Measurements from ENCODE around the gene GTF3C4.

Gene GTF3C4, protein sequence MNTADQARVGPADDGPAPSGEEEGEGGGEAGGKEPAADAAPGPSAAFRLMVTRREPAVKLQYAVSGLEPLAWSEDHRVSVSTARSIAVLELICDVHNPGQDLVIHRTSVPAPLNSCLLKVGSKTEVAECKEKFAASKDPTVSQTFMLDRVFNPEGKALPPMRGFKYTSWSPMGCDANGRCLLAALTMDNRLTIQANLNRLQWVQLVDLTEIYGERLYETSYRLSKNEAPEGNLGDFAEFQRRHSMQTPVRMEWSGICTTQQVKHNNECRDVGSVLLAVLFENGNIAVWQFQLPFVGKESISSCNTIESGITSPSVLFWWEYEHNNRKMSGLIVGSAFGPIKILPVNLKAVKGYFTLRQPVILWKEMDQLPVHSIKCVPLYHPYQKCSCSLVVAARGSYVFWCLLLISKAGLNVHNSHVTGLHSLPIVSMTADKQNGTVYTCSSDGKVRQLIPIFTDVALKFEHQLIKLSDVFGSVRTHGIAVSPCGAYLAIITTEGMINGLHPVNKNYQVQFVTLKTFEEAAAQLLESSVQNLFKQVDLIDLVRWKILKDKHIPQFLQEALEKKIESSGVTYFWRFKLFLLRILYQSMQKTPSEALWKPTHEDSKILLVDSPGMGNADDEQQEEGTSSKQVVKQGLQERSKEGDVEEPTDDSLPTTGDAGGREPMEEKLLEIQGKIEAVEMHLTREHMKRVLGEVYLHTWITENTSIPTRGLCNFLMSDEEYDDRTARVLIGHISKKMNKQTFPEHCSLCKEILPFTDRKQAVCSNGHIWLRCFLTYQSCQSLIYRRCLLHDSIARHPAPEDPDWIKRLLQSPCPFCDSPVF

DNA sequence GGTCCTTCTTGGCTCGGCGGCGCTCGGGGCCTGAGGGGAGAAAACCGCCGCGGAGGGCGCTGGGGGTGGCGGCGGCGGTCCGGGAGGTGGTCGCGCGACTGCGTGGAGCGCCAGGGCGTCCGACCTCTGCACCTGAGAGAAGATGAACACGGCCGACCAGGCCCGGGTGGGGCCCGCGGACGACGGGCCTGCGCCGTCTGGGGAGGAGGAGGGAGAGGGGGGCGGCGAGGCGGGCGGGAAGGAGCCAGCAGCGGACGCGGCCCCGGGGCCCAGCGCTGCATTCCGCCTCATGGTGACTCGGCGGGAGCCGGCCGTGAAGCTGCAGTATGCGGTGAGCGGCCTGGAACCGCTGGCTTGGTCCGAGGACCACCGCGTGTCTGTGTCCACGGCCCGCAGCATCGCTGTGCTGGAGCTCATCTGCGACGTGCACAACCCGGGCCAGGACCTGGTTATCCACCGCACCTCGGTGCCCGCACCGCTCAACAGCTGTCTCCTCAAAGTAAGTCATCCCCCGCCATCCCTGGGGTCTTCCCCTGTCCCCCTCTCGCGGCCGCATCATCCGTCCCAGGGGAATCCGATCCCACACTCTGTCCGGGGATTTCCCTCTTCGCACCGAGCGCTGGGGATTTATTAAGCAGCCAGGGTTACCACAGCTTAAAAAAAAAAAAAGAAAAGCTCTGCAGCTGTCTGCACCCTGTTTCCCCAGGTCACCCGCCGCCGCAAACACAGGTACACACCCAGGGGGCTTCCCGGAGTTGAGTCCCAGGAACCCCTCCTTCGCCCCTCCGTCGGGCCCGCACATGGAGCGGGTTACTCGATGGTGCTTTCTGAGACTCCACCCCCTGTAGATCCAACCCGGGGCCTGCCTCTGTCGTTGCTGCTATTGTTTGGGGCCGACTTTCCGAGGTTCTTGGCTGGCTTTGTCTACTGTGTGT lies at the start of gene GTF3C4:
Gene GTF3C4, plus strand, starts transcription at position 8 of the 935 bp plus-strand sequence. Its CDS starts 135 bp downstream, at position 143.
- peak in 1 of 2 experiments; percentile 35 for DNase-seq

GRCh38 chr9:132622159-132622558 lies 48.1 kb upstream of the GTF3C4 start:
- DNase-seq = no peak

- DNase-seq = no peak
Observed at GRCh38 chr9:132626285-132626684, 44.0 kb upstream of the GTF3C4 start.

DNA sequence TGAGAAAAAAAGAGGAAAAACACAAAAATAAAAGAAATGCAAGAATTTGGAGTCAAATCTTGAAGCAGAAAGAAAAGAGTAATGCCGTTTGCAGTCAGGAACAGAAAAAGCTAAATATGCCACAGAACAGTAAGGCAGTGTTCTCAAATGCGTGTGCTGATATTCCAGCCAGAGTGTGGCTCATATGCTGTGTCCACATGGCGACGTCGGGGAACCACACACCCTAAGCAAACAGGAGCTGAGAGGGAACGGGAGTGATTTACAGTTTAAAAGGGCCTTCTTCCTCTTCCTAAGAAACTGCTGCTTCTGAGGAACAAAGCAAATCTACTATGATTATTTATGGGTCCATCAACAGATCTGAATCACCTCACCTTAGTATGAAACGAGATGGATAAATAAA lies 43.2 kb upstream of the GTF3C4 start:
- DNase-seq = no peak

DNA sequence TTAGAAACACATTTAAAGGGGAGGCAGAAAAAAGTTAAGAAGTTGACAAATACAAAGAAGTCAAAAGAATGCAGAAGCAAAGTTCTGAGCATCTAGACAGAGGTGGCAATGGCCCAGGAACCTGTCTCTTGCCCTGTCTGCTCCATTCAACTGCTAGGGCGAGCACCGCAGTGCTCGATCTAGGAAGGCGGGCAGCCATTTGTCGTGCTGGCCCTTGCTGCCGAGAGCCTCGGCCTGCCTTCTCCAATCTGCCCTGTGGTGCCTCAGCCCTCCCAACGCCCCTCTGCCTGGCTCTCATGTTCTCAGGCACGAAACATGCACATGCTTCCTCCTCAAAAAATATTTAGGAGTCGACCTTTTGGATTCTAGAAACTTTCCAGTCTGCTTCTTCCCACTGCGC lies 42.7 kb upstream of the GTF3C4 start:
- DNase-seq = no peak

- no peak for DNase-seq
Observed at GRCh38 chr9:132628746-132629145, 41.5 kb upstream of the GTF3C4 start.

DNA sequence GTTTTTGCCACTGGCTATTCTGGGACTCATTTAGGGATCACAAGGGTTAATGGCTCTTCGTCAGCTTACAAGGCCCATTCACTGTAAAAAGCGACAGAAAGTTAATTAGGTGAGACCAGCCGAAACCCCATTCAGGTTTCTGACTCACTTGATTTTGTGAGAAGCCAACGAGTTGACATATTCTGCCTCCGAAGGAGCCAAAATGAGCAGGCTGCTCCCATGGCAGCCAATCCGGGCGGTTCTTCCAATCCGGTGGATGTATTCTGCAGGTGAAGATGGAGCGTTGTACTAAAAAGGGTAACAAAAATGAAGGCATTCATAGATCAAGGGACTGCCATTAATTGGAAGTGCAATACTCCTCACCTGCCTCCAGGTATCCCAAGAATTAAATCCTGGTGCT lies 40.1 kb upstream of the GTF3C4 start:
- DNase-seq = no peak

GRCh38 chr9:132630811-132631210 lies 39.5 kb upstream of the GTF3C4 start:
- no peak for DNase-seq

GRCh38 chr9:132631280-132631679 lies 39.0 kb upstream of the GTF3C4 start:
- DNase-seq = no peak

GRCh38 chr9:132631685-132632084 lies 38.6 kb upstream of the GTF3C4 start:
- DNase-seq = no peak

GRCh38 chr9:132632413-132633129 lies 37.7 kb upstream of the GTF3C4 start:
- no peak for DNase-seq

DNA sequence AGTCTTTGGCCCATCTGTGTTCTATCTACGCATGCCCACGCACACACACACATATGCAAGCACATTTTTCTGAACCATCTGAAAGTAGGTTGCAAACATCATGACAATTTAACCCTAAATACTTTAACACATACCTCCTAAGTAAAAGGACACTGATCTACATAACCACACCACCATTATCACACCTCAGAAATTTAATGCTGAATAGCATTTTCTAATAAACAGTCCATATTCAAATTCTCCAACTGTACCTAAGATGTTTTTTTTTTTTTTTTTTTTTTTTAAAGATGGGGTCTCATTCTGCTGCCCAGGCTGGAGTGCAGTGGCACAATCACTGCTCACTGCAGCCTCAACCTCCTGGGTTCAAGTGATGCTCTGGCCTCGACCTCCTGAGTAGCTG lies 35.9 kb upstream of the GTF3C4 start:
- no peak for DNase-seq

DNA sequence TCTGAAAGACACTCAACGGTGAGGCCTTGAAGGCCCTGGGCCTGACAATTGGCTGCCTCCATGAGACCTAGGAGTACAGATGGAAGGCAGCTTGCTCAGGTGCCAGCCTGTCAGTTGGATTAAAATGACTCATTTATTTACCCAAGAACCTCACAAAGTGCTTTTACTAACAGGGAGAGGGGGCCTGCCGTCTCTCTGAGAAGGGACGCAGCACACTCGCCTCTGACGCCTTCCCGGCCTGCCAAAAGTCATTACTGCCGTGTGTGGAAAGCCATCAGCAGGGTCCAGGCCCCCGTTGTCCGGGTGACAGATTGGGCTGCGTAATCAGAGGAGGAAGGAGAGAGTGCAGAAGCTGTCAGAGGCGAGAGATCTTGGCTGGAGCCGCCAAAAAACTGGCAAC lies 32.9 kb upstream of the GTF3C4 start:
- DNase-seq = peak in 1 of 2 experiments; percentile 6

DNA sequence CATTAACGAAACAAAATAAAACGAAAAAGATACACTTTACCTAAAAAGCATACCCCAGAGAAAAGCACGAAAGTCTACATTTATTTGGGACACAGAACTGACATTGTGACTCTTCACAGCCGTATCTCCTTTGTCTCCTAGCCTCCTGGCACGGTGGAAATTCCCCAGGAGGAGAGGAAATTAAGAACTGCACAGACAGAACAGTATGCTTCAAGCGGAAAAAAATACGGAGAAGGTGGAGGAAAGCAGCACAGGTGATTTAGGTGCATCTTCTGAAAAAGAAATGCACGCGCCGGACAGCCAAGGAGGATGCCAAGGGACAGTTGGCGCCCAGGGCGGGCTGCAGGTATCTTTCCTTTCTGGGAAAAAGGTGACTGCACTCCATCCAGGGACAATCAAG lies 32.5 kb upstream of the GTF3C4 start:
- no peak for DNase-seq

GRCh38 chr9:132638240-132638639 lies 32.0 kb upstream of the GTF3C4 start:
- no peak for DNase-seq

GRCh38 chr9:132639322-132639721 lies 30.9 kb upstream of the GTF3C4 start:
- DNase-seq = peak; percentile 88

GRCh38 chr9:132641216-132641615 lies 29.0 kb upstream of the GTF3C4 start:
- DNase-seq = no peak

DNA sequence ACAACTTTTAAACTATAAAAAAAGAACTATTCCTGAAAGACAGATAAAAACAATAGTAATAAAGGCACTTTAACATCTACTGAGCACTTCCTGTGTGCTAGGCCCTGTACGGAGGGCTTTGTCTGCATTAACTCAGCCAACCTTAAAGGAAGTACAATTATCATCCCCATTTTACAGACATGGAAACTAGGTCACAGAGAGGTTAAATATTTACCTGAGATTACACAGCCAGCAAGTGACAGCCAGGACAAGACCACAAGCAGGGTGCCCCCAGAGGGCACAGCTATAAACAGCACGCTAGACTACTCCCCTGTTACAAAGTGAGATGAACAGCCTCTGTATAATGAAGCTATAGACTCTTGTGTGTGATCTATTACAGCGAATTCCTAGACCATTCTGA lies 26.0 kb upstream of the GTF3C4 start:
- no peak for DNase-seq

- no peak for DNase-seq
Observed at GRCh38 chr9:132645306-132645705, 25.0 kb upstream of the GTF3C4 start.

- DNase-seq = no peak
Observed at GRCh38 chr9:132645711-132646110, 24.6 kb upstream of the GTF3C4 start.

DNA sequence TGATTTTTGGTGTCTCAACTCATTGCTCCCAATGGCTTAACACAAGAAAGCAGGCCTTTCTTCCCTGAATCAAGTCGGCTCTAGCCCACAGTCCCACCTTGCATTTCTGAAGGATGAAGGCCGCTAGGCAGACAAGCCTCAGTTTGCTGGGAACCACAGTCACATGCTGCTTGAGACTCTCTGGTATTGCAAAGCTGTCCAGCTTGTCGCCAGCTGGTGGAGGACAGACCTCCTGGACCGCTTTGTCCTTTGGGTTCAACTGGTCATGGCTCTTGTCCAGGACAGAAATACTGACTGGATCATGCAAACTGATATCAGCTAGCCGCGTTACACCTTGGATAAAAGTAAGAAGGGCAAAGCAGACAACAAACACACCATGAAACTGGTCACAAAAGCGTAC lies 23.5 kb upstream of the GTF3C4 start:
- DNase-seq = no peak

DNA sequence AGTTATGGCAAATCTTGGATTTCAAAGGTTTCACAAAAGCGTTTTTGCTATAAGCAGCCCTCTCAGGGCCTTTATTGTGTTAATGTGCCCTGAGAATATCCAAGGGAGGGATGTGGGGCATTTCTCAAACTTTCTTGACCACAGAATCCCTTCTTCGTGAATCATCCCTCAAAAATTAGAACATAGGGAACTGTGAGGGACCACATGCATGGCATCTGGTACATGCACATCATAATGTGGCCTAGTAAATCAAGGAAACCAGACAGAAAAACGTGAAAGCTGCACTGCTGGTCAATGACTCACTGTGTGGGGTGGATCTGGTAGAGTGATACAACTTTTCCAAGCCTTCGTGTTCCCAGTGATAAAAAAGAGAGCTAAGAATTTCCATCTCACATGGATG lies 22.9 kb upstream of the GTF3C4 start:
- no peak for DNase-seq

Measured in NCI-H526 (cell line).